OCI-LY1 (cell line): Measurements from ENCODE around the gene CTNNA2.

Source experiments
- CTCF ChIP-seq: fragments of 200-600 bp; sonication (generic), shearing (Covaris generic); IDR thresholded peaks from 2 replicates; pipeline ENCODE4 v1.5.1; 2017; ENCODE audit warnings: mild to moderate bottlenecking, antibody characterized with exemption, low read length, moderate library complexity, mixed read lengths
- EZH2 ChIP-seq: fragments of 200-600 bp; sonication (generic), shearing (Covaris generic); IDR thresholded peaks from 2 replicates; pipeline ENCODE4 v1.8.0; 2017; ENCODE audit warnings: borderline replicate concordance, mixed run types, mild to moderate bottlenecking, antibody characterized with exemption, low read length, moderate library complexity, mixed read lengths

DNA sequence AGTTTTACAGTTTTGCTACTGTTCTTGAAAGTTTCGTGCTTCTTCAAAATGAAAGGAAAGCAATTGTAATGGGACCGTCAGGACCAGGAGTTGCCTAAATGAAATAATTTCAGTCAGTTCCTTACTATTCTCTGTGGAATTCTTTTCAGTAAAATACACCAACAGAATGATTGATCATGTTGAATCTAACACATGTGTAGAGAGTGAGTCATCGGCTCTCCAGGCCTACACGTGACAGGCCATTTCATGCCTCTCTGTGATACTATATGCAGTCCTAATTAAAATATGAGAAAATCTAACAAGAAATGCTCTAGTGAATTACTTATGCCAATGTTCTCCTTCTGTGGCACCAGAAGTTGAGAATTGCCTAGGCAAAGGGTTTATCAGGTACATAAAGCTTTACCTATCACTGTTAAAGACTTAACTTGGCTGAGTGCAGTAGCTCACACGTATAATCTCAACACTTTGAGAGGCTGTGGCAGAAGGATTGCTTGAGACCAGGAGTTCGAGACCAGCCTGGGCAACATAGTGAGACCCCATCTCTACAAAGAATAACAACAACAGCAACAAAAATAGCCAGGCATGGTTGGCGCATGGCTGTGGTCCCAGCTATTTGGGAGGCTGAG lies 592.3 kb downstream of the CTNNA2 start:
- TF ChIP-seq CTCF, result no peak
- no peak for TF ChIP-seq EZH2
